Hepatocyte (in vitro differentiated cells): Measurements from ENCODE around the gene FRMPD1. TPM values are rescaled to one million over a fixed set of nuclear protein-coding genes. Genes with fewer than 3 reads are reported as not detected.

Experiments
- DNase-seq: peaks from one replicate; pipeline ENCODE4 v3.0.0-alpha.2; 2016; ENCODE audit warnings: low spot score
- H2AFZ ChIP-seq: fragments of 200-600 bp; sonication (generic); 2 replicates; pipeline ENCODE4 v1.6.0; 2016; ENCODE audit warnings: antibody characterized with exemption, mild to moderate bottlenecking
- H3K27ac ChIP-seq: fragments of 200-600 bp; sonication (generic); 2 replicates; pipeline ENCODE4 v1.5.1; 2016; ENCODE audit warnings: mild to moderate bottlenecking
- H3K27me3 ChIP-seq: fragments of 200-600 bp; sonication (generic); 2 replicates; pipeline ENCODE4 v1.6.1; 2016
- H3K36me3 ChIP-seq: fragments of 200-600 bp; sonication (generic); replicated peaks from 2 replicates; pipeline ENCODE4 v1.5.1; 2016; ENCODE audit warnings: low read depth; ENCODE audit not compliant: insufficient read depth
- H3K4me1 ChIP-seq: fragments of 200-600 bp; sonication (generic); 2 replicates; pipeline ENCODE4 v1.5.1; 2016; ENCODE audit warnings: mild to moderate bottlenecking, moderate library complexity; ENCODE audit not compliant: insufficient read depth
- H3K4me2 ChIP-seq: fragments of 200-600 bp; sonication (generic); 2 replicates; pipeline ENCODE4 v1.6.0; 2016
- H3K4me3 ChIP-seq: fragments of 200-600 bp; sonication (generic); 2 replicates; pipeline ENCODE4 v1.5.1; 2016; ENCODE audit warnings: mild to moderate bottlenecking
- H3K79me2 ChIP-seq: fragments of 200-600 bp; sonication (generic); 2 replicates; pipeline ENCODE4 v1.6.0; 2017; ENCODE audit warnings: mild to moderate bottlenecking
- H3K9me2 ChIP-seq: fragments of 200-600 bp; sonication (generic); replicated peaks from 2 replicates; pipeline ENCODE4 v1.6.0; 2017; ENCODE audit warnings: mild to moderate bottlenecking; ENCODE audit not compliant: insufficient read depth
- H3K9me3 ChIP-seq: fragments of 200-600 bp; sonication (generic); 2 replicates; pipeline ENCODE4 v1.5.1; 2016; ENCODE audit warnings: low read depth, mild to moderate bottlenecking
- H4K20me1 ChIP-seq: fragments of 200-600 bp; sonication (generic); 2 replicates; pipeline ENCODE4 v1.6.0; 2016; ENCODE audit warnings: mild to moderate bottlenecking; ENCODE audit not compliant: insufficient read depth, poor library complexity, severe bottlenecking
- EZH2 ChIP-seq: fragments of 200-600 bp; sonication (generic); IDR thresholded peaks from 2 replicates; pipeline ENCODE4 v1.6.1; 2016; ENCODE audit warnings: antibody characterized with exemption, mild to moderate bottlenecking, borderline replicate concordance
- EZH2phosphoT487 ChIP-seq: fragments of 200-600 bp; sonication (generic); IDR thresholded peaks from one replicate; pipeline ENCODE4 v1.6.1; 2018; ENCODE audit warnings: antibody characterized with exemption, mild to moderate bottlenecking, low read depth, moderate library complexity; ENCODE audit not compliant: unreplicated experiment, severe bottlenecking
- WGBS: methylation state at CpG from one replicate; pipeline ENCODE4 v1.1.6; 2016; ENCODE audit warnings: low lambda C conversion rate; ENCODE audit errors: missing lambda C conversion rate; 5-methylcytosine and 5-hydroxymethylcytosine counted together
- polyA plus RNA-seq: library from polyadenylated mRNA; unstranded; fragments of >200 nt; fragmentation: Nextera tagmentation; extraction: Ambion mirVana; gene quantifications from 2 replicates; pipeline ENCODE4 v1.2.1, GENCODE V29; 2016
- total RNA-seq: library from RNA; depleted of rRNA; stranded (reverse); fragments of >200 nt; gene quantifications from 2 replicates; pipeline ENCODE4 v1.2.3, GENCODE V29; 2014
- TF ChIP-seq, protein P1 (sequence below): fragments of 200-600 bp; sonication (generic); IDR thresholded peaks from 2 replicates; pipeline ENCODE4 v1.5.1; 2016; ENCODE audit warnings: antibody characterized with exemption, mild to moderate bottlenecking; ENCODE audit not compliant: poor library complexity

Gene FRMPD1
- total and polyA plus RNA-seq, 2 experiments from 2014 or later = 0.10 to 0.36 TPM

GRCh38 chr9:37707748-37708147, 57.0 kb downstream of the FRMPD1 start:
- Histone ChIP-seq H2AFZ (no peak overlapping the region), H3K36me3 (no peaks in the 10 kb centered on the region), H3K9me2 (no peaks in the 10 kb centered on the region), H3K79me2 (no peaks in the 10 kb centered on the region), H3K4me2 (no peak overlapping the region), H3K4me3 (no peak overlapping the region), H3K4me1 (no peaks in the 10 kb centered on the region), H3K27me3 (no peaks in the 10 kb centered on the region), H4K20me1 (no peaks in the 10 kb centered on the region), H3K9me3 (no peaks in the 10 kb centered on the region), H3K27ac (no peak overlapping the region)
- no peak for DNase-seq
- TF ChIP-seq EZH2 (no peak), EZH2phosphoT487 (no peak)
- TF ChIP-seq, protein P1, sequence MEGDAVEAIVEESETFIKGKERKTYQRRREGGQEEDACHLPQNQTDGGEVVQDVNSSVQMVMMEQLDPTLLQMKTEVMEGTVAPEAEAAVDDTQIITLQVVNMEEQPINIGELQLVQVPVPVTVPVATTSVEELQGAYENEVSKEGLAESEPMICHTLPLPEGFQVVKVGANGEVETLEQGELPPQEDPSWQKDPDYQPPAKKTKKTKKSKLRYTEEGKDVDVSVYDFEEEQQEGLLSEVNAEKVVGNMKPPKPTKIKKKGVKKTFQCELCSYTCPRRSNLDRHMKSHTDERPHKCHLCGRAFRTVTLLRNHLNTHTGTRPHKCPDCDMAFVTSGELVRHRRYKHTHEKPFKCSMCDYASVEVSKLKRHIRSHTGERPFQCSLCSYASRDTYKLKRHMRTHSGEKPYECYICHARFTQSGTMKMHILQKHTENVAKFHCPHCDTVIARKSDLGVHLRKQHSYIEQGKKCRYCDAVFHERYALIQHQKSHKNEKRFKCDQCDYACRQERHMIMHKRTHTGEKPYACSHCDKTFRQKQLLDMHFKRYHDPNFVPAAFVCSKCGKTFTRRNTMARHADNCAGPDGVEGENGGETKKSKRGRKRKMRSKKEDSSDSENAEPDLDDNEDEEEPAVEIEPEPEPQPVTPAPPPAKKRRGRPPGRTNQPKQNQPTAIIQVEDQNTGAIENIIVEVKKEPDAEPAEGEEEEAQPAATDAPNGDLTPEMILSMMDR = no peak
- 80% methylated on average over 4 of the region's 4 CpGs for WGBS

DNA sequence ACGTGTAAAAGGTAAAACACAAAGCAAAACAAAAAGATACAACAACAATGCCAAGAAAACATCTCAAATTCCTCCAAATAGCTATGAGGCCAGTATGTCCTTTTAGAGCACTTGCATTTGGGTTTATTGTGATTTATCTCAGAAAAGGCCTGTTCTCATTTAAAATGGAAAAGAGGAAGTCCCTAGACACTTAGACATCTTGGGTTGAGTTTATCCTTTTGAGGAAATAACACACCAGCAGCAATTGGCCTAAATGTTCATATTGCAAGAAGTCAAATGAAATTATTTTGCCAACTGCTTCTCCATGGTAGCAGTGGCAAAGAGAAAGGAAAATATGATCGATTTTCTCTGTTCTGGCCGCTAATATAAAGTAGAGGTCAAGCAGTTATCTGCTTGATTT, 59.3 kb downstream of the FRMPD1 start:
- no peak overlapping the region for H3K4me2 ChIP-seq
- H3K27ac ChIP-seq = no peak overlapping the region
- H3K79me2 ChIP-seq = no peaks in the 10 kb centered on the region
- H4K20me1 ChIP-seq = no peaks in the 10 kb centered on the region
- H3K4me1 ChIP-seq = no peaks in the 10 kb centered on the region
- no peak for DNase-seq
- TF ChIP-seq, protein P1 = no peak
- TF ChIP-seq EZH2 = no peak
- H3K27me3 ChIP-seq = no peaks in the 10 kb centered on the region
- 87% methylated on average over 3 of the region's 3 CpGs for WGBS
- H3K9me3 ChIP-seq = no peaks in the 10 kb centered on the region
- H3K9me2 ChIP-seq = no peaks in the 10 kb centered on the region
- H3K4me3 ChIP-seq = no peak overlapping the region
- no peak overlapping the region for H2AFZ ChIP-seq
- H3K36me3 ChIP-seq = no peaks in the 10 kb centered on the region

DNA sequence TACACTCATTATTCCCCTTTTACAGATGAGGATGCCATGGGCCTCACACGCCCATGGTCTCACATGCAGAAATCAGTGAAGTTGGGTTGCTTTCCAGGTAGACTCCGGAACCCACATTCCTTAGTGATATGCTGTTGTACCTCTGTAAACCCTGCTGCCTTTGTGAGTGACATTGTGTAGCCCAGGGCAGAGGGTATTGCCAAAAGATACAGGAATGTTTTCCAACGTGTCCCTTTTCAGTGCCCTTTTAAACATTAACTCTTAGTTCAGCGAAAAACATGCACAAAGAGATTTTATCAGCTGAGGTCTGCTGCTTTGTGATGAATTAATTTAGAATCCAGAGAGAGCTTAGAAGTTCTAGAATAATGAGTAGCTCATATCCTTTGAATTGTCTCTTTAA, 64.5 kb downstream of the FRMPD1 start:
- Histone ChIP-seq H3K9me3 (no peaks in the 10 kb centered on the region), H3K79me2 (no peaks in the 10 kb centered on the region), H3K36me3 (no peaks in the 10 kb centered on the region), H4K20me1 (no peaks in the 10 kb centered on the region), H2AFZ (no peak overlapping the region), H3K9me2 (no peaks in the 10 kb centered on the region), H3K27ac (no peak overlapping the region), H3K4me3 (no peak overlapping the region), H3K27me3 (no peaks in the 10 kb centered on the region), H3K4me1 (no peaks in the 10 kb centered on the region), H3K4me2 (no peak overlapping the region)
- DNase-seq = no peak
- 55% methylated on average over 4 of the region's 4 CpGs for WGBS
- TF ChIP-seq EZH2phosphoT487 = no peak
- no peak for TF ChIP-seq EZH2
- TF ChIP-seq, protein P1 = no peak

- Histone ChIP-seq H3K27ac (no peak overlapping the region), H3K9me2 (no peaks in the 10 kb centered on the region), H4K20me1 (no peaks in the 10 kb centered on the region), H3K4me3 (no peak overlapping the region), H3K27me3 (no peaks in the 10 kb centered on the region), H3K4me1 (no peaks in the 10 kb centered on the region), H2AFZ (no peak overlapping the region), H3K4me2 (no peak overlapping the region), H3K9me3 (no peaks in the 10 kb centered on the region), H3K79me2 (no peaks in the 10 kb centered on the region), H3K36me3 (no peaks in the 10 kb centered on the region)
- DNase-seq = no peak
- TF ChIP-seq EZH2phosphoT487 = no peak
- no peak for TF ChIP-seq EZH2
- TF ChIP-seq, protein P1 = no peak
- WGBS = 93% methylated on average over 5 of the region's 5 CpGs
These were observed 65.3 kb downstream of the FRMPD1 start for GRCh38 chr9:37715991-37716505.
